Epithelial cell of proximal tubule (primary cell): Measurements from ENCODE around the gene SMCO2. TPM values are rescaled to one million over a fixed set of nuclear protein-coding genes. Genes with fewer than 3 reads are reported as not detected.

ENCODE experiments used
- total RNA-seq: library from RNA; depleted of rRNA; stranded (reverse); fragments of >200 nt; gene quantifications from 2 replicates; pipeline ENCODE4 v1.2.3, GENCODE V29; 2015

The SMCO2 gene
- total RNA-seq, 1 donor from 2014 or later = not detected

Other genes with a start within 250 kb of the SMCO2 start
- 9.7 and 14.9 TPM in 2 replicates for gene STK38L, start 202.4 kb upstream of the SMCO2 start, total RNA-seq
- gene BMAL2, start 113.9 kb upstream of the SMCO2 start, total RNA-seq = 27.4 and 39.9 TPM in 2 replicates
- 56.6 and 81.5 TPM in 2 replicates for gene PPFIBP1, start 77.5 kb downstream of the SMCO2 start, total RNA-seq
- 3.6 TPM in 1 of 2 replicates, not detected in the other for gene REP15, start 249.7 kb downstream of the SMCO2 start, total RNA-seq